Measurements from ENCODE around the gene ITGAX. TPM values are rescaled to one million over a fixed set of nuclear protein-coding genes. Genes with fewer than 3 reads are reported as not detected.

ITGAX gene
- polyA plus RNA-seq, 4 donors, result 0.22 to 2.5 (median 1.1) TPM

GRCh38 chr16:31328322-31329052, 26.5 kb upstream of the ITGAX start:
- Histone ChIP-seq H3K36me3 (ENCODE audit: control insufficient read depth in 3 of 3, insufficient read depth in 2 of 3, low read depth in 1 of 3, low read length in 3 of 3) (no peaks in the 10 kb centered on the region), H3K9me3 (ENCODE audit: control insufficient read depth in 2 of 2, insufficient read depth in 1 of 2, low read depth in 1 of 2, low read length in 1 of 2) (no peaks in the 10 kb centered on the region), H3K27me3 (ENCODE audit: control insufficient read depth in 3 of 3, insufficient read depth in 3 of 3, low read length in 3 of 3) (peaks cover 0 to 37% (median 14%) of the 10 kb centered on the region in 3 donors), H3K27ac (ENCODE audit: low read depth in 1 of 3, low read length in 2 of 3) (no peak overlapping the region), H3K4me1 (ENCODE audit: control insufficient read depth in 3 of 3, insufficient read depth in 2 of 3, low read depth in 1 of 3, low read length in 2 of 3) (no peaks in the 10 kb centered on the region), H3K4me3 (ENCODE audit: low read depth in 1 of 3, low read length in 3 of 3) (no peak overlapping the region)
- no peak for FAIRE-seq
- no peak for DNase-seq
- WGBS, 3 donors, result 72 to 77% (median 75%) methylated on average over 12 of the region's 12 CpGs

GRCh38 chr16:31329671-31330552, 25.1 kb upstream of the ITGAX start:
- FAIRE-seq (no peak), DNase-seq (no peak)
- 25 to 46% (median 31%) methylated on average over 36 to 39 of the region's 39 CpGs for WGBS, 3 donors
- no peaks in the 10 kb centered on the region for H3K36me3 ChIP-seq (ENCODE audit: control insufficient read depth in 3 of 3, insufficient read depth in 2 of 3, low read depth in 1 of 3, low read length in 3 of 3)
- H3K4me1 ChIP-seq (ENCODE audit: control insufficient read depth in 3 of 3, insufficient read depth in 2 of 3, low read depth in 1 of 3, low read length in 2 of 3), result no peaks in the 10 kb centered on the region
- peaks cover 0 to 37% (median 14%) of the 10 kb centered on the region in 3 donors for H3K27me3 ChIP-seq (ENCODE audit: control insufficient read depth in 3 of 3, insufficient read depth in 3 of 3, low read length in 3 of 3)
- H3K9me3 ChIP-seq (ENCODE audit: control insufficient read depth in 2 of 2, insufficient read depth in 1 of 2, low read depth in 1 of 2, low read length in 1 of 2), result no peaks in the 10 kb centered on the region
- no peak overlapping the region for H3K27ac ChIP-seq (ENCODE audit: low read depth in 1 of 3, low read length in 2 of 3)
- no peak overlapping the region for H3K4me3 ChIP-seq (ENCODE audit: low read depth in 1 of 3, low read length in 3 of 3)

- FAIRE-seq (no peak), DNase-seq (no peak)
- H3K9me3 ChIP-seq (ENCODE audit: control insufficient read depth in 2 of 2, insufficient read depth in 1 of 2, low read depth in 1 of 2, low read length in 1 of 2), result no peaks in the 10 kb centered on the region
- no peak overlapping the region for H3K27ac ChIP-seq (ENCODE audit: low read depth in 1 of 3, low read length in 2 of 3)
- H3K27me3 ChIP-seq (ENCODE audit: control insufficient read depth in 3 of 3, insufficient read depth in 3 of 3, low read length in 3 of 3), result peaks cover 0 to 37% (median 14%) of the 10 kb centered on the region in 3 donors
- no peaks in the 10 kb centered on the region for H3K36me3 ChIP-seq (ENCODE audit: control insufficient read depth in 3 of 3, insufficient read depth in 2 of 3, low read depth in 1 of 3, low read length in 3 of 3)
- 32 to 49% (median 47%) methylated on average over 8 of the region's 8 CpGs for WGBS, 3 donors
- no peak overlapping the region for H3K4me3 ChIP-seq (ENCODE audit: low read depth in 1 of 3, low read length in 3 of 3)
- no peaks in the 10 kb centered on the region for H3K4me1 ChIP-seq (ENCODE audit: control insufficient read depth in 3 of 3, insufficient read depth in 2 of 3, low read depth in 1 of 3, low read length in 2 of 3)
These were observed 24.5 kb upstream of the ITGAX start for GRCh38 chr16:31330553-31330890.

GRCh38 chr16:31331141-31331764, 23.7 kb upstream of the ITGAX start:
- Histone ChIP-seq H3K9me3 (ENCODE audit: control insufficient read depth in 2 of 2, insufficient read depth in 1 of 2, low read depth in 1 of 2, low read length in 1 of 2) (no peaks in the 10 kb centered on the region), H3K27me3 (ENCODE audit: control insufficient read depth in 3 of 3, insufficient read depth in 3 of 3, low read length in 3 of 3) (peaks cover 0 to 37% (median 14%) of the 10 kb centered on the region in 3 donors), H3K36me3 (ENCODE audit: control insufficient read depth in 3 of 3, insufficient read depth in 2 of 3, low read depth in 1 of 3, low read length in 3 of 3) (no peaks in the 10 kb centered on the region), H3K4me3 (ENCODE audit: low read depth in 1 of 3, low read length in 3 of 3) (peak overlapping the region in 2 of 3 donors; percentile 19 to 46), H3K4me1 (ENCODE audit: control insufficient read depth in 3 of 3, insufficient read depth in 2 of 3, low read depth in 1 of 3, low read length in 2 of 3) (no peaks in the 10 kb centered on the region), H3K27ac (ENCODE audit: low read depth in 1 of 3, low read length in 2 of 3) (no peak overlapping the region)
- 2 to 4% (median 3%) methylated on average over 36 to 46 of the region's 46 CpGs for WGBS, 3 donors
- peak in 1 of 2 donors; percentile 14 for DNase-seq
- FAIRE-seq, result no peak

GRCh38 chr16:31331807-31332301, 23.1 kb upstream of the ITGAX start:
- H3K9me3 ChIP-seq (ENCODE audit: control insufficient read depth in 2 of 2, insufficient read depth in 1 of 2, low read depth in 1 of 2, low read length in 1 of 2), result no peaks in the 10 kb centered on the region
- peaks cover 0 to 37% (median 14%) of the 10 kb centered on the region in 3 donors for H3K27me3 ChIP-seq (ENCODE audit: control insufficient read depth in 3 of 3, insufficient read depth in 3 of 3, low read length in 3 of 3)
- WGBS, 3 donors, result 83 to 90% (median 86%) methylated on average over 23 of the region's 23 CpGs
- FAIRE-seq (no peak), DNase-seq (no peak)
- no peak overlapping the region for H3K27ac ChIP-seq (ENCODE audit: low read depth in 1 of 3, low read length in 2 of 3)
- H3K4me3 ChIP-seq (ENCODE audit: low read depth in 1 of 3, low read length in 3 of 3), result peak overlapping the region in 1 of 3 donors; percentile 46
- H3K4me1 ChIP-seq (ENCODE audit: control insufficient read depth in 3 of 3, insufficient read depth in 2 of 3, low read depth in 1 of 3, low read length in 2 of 3), result no peaks in the 10 kb centered on the region
- H3K36me3 ChIP-seq (ENCODE audit: control insufficient read depth in 3 of 3, insufficient read depth in 2 of 3, low read depth in 1 of 3, low read length in 3 of 3), result no peaks in the 10 kb centered on the region

GRCh38 chr16:31332544-31332943, 22.4 kb upstream of the ITGAX start:
- Histone ChIP-seq H3K9me3 (ENCODE audit: control insufficient read depth in 2 of 2, insufficient read depth in 1 of 2, low read depth in 1 of 2, low read length in 1 of 2) (no peaks in the 10 kb centered on the region), H3K36me3 (ENCODE audit: control insufficient read depth in 3 of 3, insufficient read depth in 2 of 3, low read depth in 1 of 3, low read length in 3 of 3) (no peaks in the 10 kb centered on the region), H3K27ac (ENCODE audit: low read depth in 1 of 3, low read length in 2 of 3) (no peak overlapping the region), H3K4me3 (ENCODE audit: low read depth in 1 of 3, low read length in 3 of 3) (no peak overlapping the region), H3K27me3 (ENCODE audit: control insufficient read depth in 3 of 3, insufficient read depth in 3 of 3, low read length in 3 of 3) (peaks cover 0 to 37% (median 14%) of the 10 kb centered on the region in 3 donors), H3K4me1 (ENCODE audit: control insufficient read depth in 3 of 3, insufficient read depth in 2 of 3, low read depth in 1 of 3, low read length in 2 of 3) (no peaks in the 10 kb centered on the region)
- FAIRE-seq (no peak), DNase-seq (no peak)
- WGBS, 3 donors, result 95 to 98% (median 98%) methylated on average over 4 of the region's 4 CpGs

GRCh38 chr16:31333686-31334649, 21.0 kb upstream of the ITGAX start:
- Histone ChIP-seq H3K27me3 (ENCODE audit: control insufficient read depth in 3 of 3, insufficient read depth in 3 of 3, low read length in 3 of 3) (peaks cover 0 to 31% (median 14%) of the 10 kb centered on the region in 3 donors), H3K4me3 (ENCODE audit: low read depth in 1 of 3, low read length in 3 of 3) (no peak overlapping the region), H3K36me3 (ENCODE audit: control insufficient read depth in 3 of 3, insufficient read depth in 2 of 3, low read depth in 1 of 3, low read length in 3 of 3) (no peaks in the 10 kb centered on the region), H3K27ac (ENCODE audit: low read depth in 1 of 3, low read length in 2 of 3) (no peak overlapping the region), H3K4me1 (ENCODE audit: control insufficient read depth in 3 of 3, insufficient read depth in 2 of 3, low read depth in 1 of 3, low read length in 2 of 3) (no peaks in the 10 kb centered on the region), H3K9me3 (ENCODE audit: control insufficient read depth in 2 of 2, insufficient read depth in 1 of 2, low read depth in 1 of 2, low read length in 1 of 2) (no peaks in the 10 kb centered on the region)
- DNase-seq (peak; percentile 37 to 42), FAIRE-seq (no peak)
- WGBS, 3 donors, result 16 to 30% (median 21%) methylated on average over 4 to 5 of the region's 5 CpGs

All from small intestine (tissue), 7 donors.